ENCODE results near the gene DEFB132. TPM values are rescaled to one million over a fixed set of nuclear protein-coding genes. Genes with fewer than 3 reads are reported as not detected.
A peak's percentile ranks its signal among the peaks of the same experiment; 100 is the strongest.

Gene DEFB132
- polyA plus RNA-seq, 1 of the 3 experiments (the other 2 are of a cell fraction) = not detected

DNA sequence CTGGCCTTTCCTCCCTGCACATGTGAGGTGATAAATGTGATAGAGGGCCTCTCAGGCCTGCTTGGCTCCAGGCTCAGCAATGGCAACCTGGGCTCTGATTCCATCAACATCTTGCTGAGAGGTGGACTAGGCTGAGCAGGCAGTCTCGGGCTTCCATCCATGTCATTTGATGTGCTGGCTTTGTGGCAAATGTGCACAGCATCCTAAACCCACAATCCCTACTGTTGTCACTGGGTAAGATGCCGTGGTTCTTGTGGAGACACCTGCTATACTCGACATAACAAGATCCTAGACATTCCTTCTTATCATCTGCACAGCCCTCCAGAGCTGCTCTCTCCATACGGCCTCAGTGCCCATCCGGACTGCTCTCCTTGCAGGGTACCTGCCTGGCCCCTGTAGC is 37.1 kb downstream of the DEFB132 start:
- H3K4me1 ChIP-seq (ENCODE audit: control insufficient read depth in 1 of 2, insufficient read depth in 2 of 2, low read depth in 1 of 2, low read length in 1 of 2) = peaks cover 9 to 20% of the 10 kb centered on the region in 2 experiments
- DNase-seq = no peak
- H3K27ac ChIP-seq (ENCODE audit: low read depth in 2 of 2, low read length in 1 of 2) = no peak overlapping the region
- H3K36me3 ChIP-seq (replicated peaks in 1 of 2; ENCODE audit: control insufficient read depth in 1 of 2, insufficient read depth in 2 of 2, low read length in 1 of 2) = peaks cover 5 to 6% of the 10 kb centered on the region in 2 experiments
- H3K9ac ChIP-seq = no peak overlapping the region
- H3K4me2 ChIP-seq = no peak overlapping the region
- TF ChIP-seq, protein P1, sequence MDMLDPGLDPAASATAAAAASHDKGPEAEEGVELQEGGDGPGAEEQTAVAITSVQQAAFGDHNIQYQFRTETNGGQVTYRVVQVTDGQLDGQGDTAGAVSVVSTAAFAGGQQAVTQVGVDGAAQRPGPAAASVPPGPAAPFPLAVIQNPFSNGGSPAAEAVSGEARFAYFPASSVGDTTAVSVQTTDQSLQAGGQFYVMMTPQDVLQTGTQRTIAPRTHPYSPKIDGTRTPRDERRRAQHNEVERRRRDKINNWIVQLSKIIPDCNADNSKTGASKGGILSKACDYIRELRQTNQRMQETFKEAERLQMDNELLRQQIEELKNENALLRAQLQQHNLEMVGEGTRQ (IDR thresholded peaks at IDR 0.05; ENCODE audit: borderline replicate concordance, low read depth, low read length) = no peak
- no peaks in the 10 kb centered on the region for H3K9me3 ChIP-seq
- H4K20me1 ChIP-seq (ENCODE audit: insufficient read depth) = peaks cover 6% of the 10 kb centered on the region
- H3K79me2 ChIP-seq (ENCODE audit: insufficient read depth) = peaks cover 24% of the 10 kb centered on the region
- no peak overlapping the region for H3K4me3 ChIP-seq (ENCODE audit: low read depth in 2 of 2, low read length in 1 of 2)
- H3F3A ChIP-seq (replicated peaks; ENCODE audit: insufficient read depth) = peaks cover 10% of the 10 kb centered on the region
- POLR2A ChIA-PET = no interaction called here
- no peaks in the 10 kb centered on the region for H3K27me3 ChIP-seq (ENCODE audit: insufficient read depth)
- WGBS (ENCODE audit: low lambda C conversion rate) = 87% methylated on average over 4 of the region's 5 CpGs
- no peak overlapping the region for H2AFZ ChIP-seq (ENCODE audit: low read depth)
- H3K9me2 ChIP-seq = no peaks in the 10 kb centered on the region
- CTCF ChIA-PET = interaction anchor here (0.6 to 1.1 kb wide), 2 partner anchors 26 to 29 kb away, joined by 3 read pairs; no protein-coding TSS in a partner anchor

DNA sequence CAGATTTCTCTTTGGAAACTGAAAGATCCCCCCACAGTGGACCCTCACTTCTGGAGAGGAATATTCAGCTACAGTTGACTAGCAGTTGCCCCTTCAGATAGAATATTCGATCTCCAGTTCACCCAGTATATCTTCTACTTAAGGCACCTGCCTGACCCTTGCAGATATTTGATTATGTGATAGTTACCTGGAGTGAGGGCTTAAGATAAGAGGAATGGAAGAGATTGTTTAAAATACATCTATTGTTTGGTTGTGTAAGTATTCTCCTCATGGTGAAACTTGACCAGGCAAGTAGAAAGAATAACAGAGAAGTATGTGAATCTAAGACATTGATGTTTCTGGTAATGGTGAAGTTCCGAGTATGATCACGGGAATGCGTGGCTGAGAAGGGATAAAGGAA is 38.3 kb downstream of the DEFB132 start:
- Histone ChIP-seq H3K9ac (no peak overlapping the region), H2AFZ (ENCODE audit: low read depth) (no peak overlapping the region), H3F3A (replicated peaks; ENCODE audit: insufficient read depth) (peaks cover 13% of the 10 kb centered on the region), H3K27ac (ENCODE audit: low read depth in 2 of 2, low read length in 1 of 2) (no peak overlapping the region), H3K36me3 (replicated peaks in 1 of 2; ENCODE audit: control insufficient read depth in 1 of 2, insufficient read depth in 2 of 2, low read length in 1 of 2) (peaks cover 11 to 16% of the 10 kb centered on the region in 2 experiments), H3K9me2 (no peaks in the 10 kb centered on the region), H3K4me2 (no peak overlapping the region), H3K9me3 (no peaks in the 10 kb centered on the region), H3K4me1 (ENCODE audit: control insufficient read depth in 1 of 2, insufficient read depth in 2 of 2, low read depth in 1 of 2, low read length in 1 of 2) (peaks cover 19 to 29% of the 10 kb centered on the region in 2 experiments), H3K79me2 (ENCODE audit: insufficient read depth) (peaks cover 34% of the 10 kb centered on the region), H4K20me1 (ENCODE audit: insufficient read depth) (peaks cover 16% of the 10 kb centered on the region), H3K4me3 (ENCODE audit: low read depth in 2 of 2, low read length in 1 of 2) (no peak overlapping the region), H3K27me3 (ENCODE audit: insufficient read depth) (no peaks in the 10 kb centered on the region)
- POLR2A ChIA-PET = interaction anchor here (4.8 kb wide), 1 partner anchor 29 kb away, joined by 29 read pairs; the partner anchor contains the start of gene SOX12
- TF ChIP-seq SIN3A (IDR thresholded peaks at IDR 0.05; ENCODE audit: borderline replicate concordance, low read depth, low read length) (no peak), GATA2 (CRISPR knock-in tag; IDR thresholded peaks at IDR 0.05) (no peak), RAD21 (IDR thresholded peaks at IDR 0.05; ENCODE audit: low read length) (no peak), FOXM1 (IDR thresholded peaks at IDR 0.05; ENCODE audit: low read depth) (no peak)
- TF ChIP-seq, protein P2, sequence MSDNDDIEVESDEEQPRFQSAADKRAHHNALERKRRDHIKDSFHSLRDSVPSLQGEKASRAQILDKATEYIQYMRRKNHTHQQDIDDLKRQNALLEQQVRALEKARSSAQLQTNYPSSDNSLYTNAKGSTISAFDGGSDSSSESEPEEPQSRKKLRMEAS (IDR thresholded peaks at IDR 0.05; ENCODE audit: low read depth) = no peak
- no peak for DNase-seq
- 93% methylated on average over 4 of the region's 4 CpGs for WGBS (ENCODE audit: low lambda C conversion rate)
- CTCF ChIA-PET = interaction anchor here (1.5 kb wide), 1 partner anchor 28 kb away, joined by 5 read pairs; no protein-coding TSS in a partner anchor

DNA sequence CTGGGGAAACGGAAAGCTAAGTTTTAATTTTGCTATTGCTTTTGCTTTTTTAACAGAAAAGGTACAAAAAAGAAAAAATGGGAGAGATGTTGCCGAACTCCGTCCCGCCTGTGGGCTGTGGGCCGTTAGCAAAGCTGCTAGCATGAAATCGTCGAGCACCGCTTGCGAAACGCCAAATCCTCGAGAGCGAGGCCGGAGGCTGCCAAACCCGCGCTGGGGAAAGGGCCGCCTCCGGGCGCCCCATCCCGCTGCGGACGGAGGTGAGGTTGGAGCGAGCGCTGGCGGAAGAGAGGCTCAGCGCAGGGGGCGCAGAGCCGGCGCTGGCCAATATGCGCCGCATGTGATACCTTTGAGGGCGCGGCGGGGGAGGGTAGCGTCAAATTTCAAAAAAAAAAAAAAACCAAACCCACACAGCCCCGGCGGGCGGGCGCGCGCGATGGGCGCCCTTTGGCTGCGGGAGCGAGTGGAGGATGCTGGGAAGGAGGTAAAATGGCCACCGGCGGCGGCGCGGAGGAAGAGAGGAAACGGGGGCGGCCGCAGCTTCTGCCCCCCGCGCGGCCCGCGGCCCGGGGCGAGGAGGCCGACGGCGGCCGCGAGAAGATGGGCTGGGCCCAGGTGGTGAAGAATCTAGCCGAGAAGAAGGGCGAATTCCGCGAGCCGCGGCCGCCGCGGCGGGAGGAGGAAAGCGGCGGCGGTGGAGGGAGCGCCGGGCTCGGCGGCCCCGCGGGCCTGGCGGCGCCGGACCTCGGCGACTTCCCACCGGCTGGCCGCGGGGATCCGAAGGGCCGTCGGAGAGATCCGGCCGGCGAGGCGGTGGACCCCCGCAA is 39.8 kb downstream of the DEFB132 start, which contains the start of gene ZCCHC3:
ZCCHC3 (plus strand) TSS at position 473 of the 827 bp plus-strand sequence; CDS start at position 490, 17 bp downstream.
- DNase-seq = peak; percentile 96
- no peaks in the 10 kb centered on the region for H3K27me3 ChIP-seq (ENCODE audit: insufficient read depth)
- H3K4me1 ChIP-seq (ENCODE audit: control insufficient read depth in 1 of 2, insufficient read depth in 2 of 2, low read depth in 1 of 2, low read length in 1 of 2) = peaks cover 20 to 24% of the 10 kb centered on the region in 2 experiments
- H3K9ac ChIP-seq = peak within 1 kb of the TSS; percentile 95
- peak within 1 kb of the TSS; percentile 93 for H3K4me2 ChIP-seq
- ChIA-PET POLR2A (interaction anchor here (1.2 to 4.8 kb wide), 6 partner anchors 11 to 50 kb away, joined by 4 to 29 read pairs (median 6); partner anchors contain the start of genes NRSN2 and SOX12), CTCF (interaction anchor here (0.9 to 1.5 kb wide), 4 partner anchors 12 to 56 kb away, joined by 4 to 5 read pairs (median 4); partner anchors contain the start of gene NRSN2)
- H3K9me2 ChIP-seq = no peaks in the 10 kb centered on the region
- H3F3A ChIP-seq (replicated peaks; ENCODE audit: insufficient read depth) = peaks cover 13% of the 10 kb centered on the region
- H3K36me3 ChIP-seq (replicated peaks in 1 of 2; ENCODE audit: control insufficient read depth in 1 of 2, insufficient read depth in 2 of 2, low read length in 1 of 2) = peaks cover 13 to 20% of the 10 kb centered on the region in 2 experiments
- peaks cover 16% of the 10 kb centered on the region for H4K20me1 ChIP-seq (ENCODE audit: insufficient read depth)
- peaks cover 34% of the 10 kb centered on the region for H3K79me2 ChIP-seq (ENCODE audit: insufficient read depth)
- peak within 1 kb of the TSS; percentile 86 to 95 for H3K27ac ChIP-seq (ENCODE audit: low read depth in 2 of 2, low read length in 1 of 2)
- no peaks in the 10 kb centered on the region for H3K9me3 ChIP-seq
- H3K4me3 ChIP-seq (ENCODE audit: low read depth in 2 of 2, low read length in 1 of 2) = peak within 1 kb of the TSS; percentile 87 to 93
- WGBS (ENCODE audit: low lambda C conversion rate) = under 1% methylated on average over 64 of the region's 99 CpGs
- H2AFZ ChIP-seq (ENCODE audit: low read depth) = peak within 1 kb of the TSS; percentile 86
- TF ChIP-seq, protein P3, sequence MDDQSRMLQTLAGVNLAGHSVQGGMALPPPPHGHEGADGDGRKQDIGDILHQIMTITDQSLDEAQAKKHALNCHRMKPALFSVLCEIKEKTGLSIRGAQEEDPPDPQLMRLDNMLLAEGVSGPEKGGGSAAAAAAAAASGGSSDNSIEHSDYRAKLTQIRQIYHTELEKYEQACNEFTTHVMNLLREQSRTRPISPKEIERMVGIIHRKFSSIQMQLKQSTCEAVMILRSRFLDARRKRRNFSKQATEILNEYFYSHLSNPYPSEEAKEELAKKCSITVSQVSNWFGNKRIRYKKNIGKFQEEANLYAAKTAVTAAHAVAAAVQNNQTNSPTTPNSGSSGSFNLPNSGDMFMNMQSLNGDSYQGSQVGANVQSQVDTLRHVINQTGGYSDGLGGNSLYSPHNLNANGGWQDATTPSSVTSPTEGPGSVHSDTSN (IDR thresholded peaks at IDR 0.05) = peak; percentile 29
- TF ChIP-seq RXRA (IDR thresholded peaks at IDR 0.05; ENCODE audit: borderline replicate concordance, low read depth) (peak; percentile 56; the same call in 1 of the 2 replicates), RCOR1 (IDR thresholded peaks at IDR 0.05; ENCODE audit: low read length) (peak; percentile 61; the same call in 1 of the 2 replicates), CHD2 (IDR thresholded peaks at IDR 0.05; ENCODE audit: low read length, partially characterized antibody) (peak; percentile 90), MXI1 (IDR thresholded peaks at IDR 0.05; ENCODE audit: low read depth, low read length) (peak; percentile 91), EZH2phosphoT487 (IDR thresholded peaks at IDR 0.05; ENCODE audit: borderline replicate concordance, low read depth) (no peak), YY1 (IDR thresholded peaks at IDR 0.05; ENCODE audit: low read depth) (peak; percentile 92), TEAD4 (IDR thresholded peaks at IDR 0.05; ENCODE audit: borderline replicate concordance, insufficient read depth) (0 out of 2 replicates have a peak, but pooled peaks have one; percentile 19), GABPA (IDR thresholded peaks at IDR 0.05; ENCODE audit: low read depth) (peak; percentile 23; the same call in 1 of the 2 replicates), FOXJ3 (CRISPR knock-in tag; IDR thresholded peaks at IDR 0.05) (no peak)
- TF ChIP-seq, protein P2 (IDR thresholded peaks at IDR 0.05; ENCODE audit: low read depth) = peak; percentile 96
